Muscle of back (tissue), 11 donors: Measurements from ENCODE around the gene SDHB. TPM values are rescaled to one million over a fixed set of nuclear protein-coding genes. Genes with fewer than 3 reads are reported as not detected.

ENCODE experiments used
- DNase-seq, 3 donors: peaks; one replicate each; pipeline versions ENCODE4 v3.0.0 to v3.0.0-alpha.2; 2013
- polyA plus RNA-seq, 10 donors: library from polyadenylated mRNA; unstranded; fragments of 120-200 nt; gene quantifications; one replicate each; pipeline ENCODE4 v1.2.1, GENCODE V29; 2013; ENCODE audit not compliant: insufficient read length in 10 of 10

The SDHB gene
- polyA plus RNA-seq, 10 donors: 84.0 to 146 (median 122) TPM

GRCh38 chr1:16970132-16970910 is 83.5 kb downstream of the SDHB start:
- no peak for DNase-seq

GRCh38 chr1:16969651-16970050 is 84.2 kb downstream of the SDHB start:
- DNase-seq: no peak

DNA sequence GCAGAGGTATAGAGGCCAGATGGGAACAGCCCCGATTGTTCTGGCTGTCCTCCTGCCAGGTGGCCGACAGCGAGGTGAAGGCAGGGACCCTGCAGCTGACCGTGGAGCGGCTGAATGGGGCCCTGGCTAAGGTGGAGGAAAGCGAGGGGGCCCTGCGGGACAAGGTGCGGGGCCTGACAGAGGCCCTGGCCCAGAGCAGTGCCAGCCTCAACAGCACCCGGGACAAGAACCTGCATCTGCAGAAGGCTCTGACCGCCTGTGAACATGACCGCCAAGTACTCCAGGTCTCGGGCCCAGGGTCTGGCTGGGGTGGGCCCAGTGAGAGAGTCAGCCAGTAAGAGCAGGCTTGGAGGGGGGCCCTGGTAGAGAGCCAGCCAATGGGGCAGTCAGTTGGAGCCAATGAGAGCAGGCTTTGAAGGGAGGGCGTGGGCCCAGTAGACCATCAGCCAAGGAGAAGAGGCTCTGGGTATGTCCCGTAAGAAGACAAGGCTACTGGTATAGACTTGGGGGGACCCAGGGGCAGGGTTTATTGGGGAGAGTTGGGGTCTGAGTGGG is 84.7 kb downstream of the SDHB start:
- DNase-seq: no peak

Other genes starting within 250 kb of the SDHB start
- 1 to 10 TPM in 1 of 10 donors, not detected in 9; 1.2 TPM for gene RNU1-2, start 158.1 kb downstream of the SDHB start, polyA plus RNA-seq
- gene CROCC, start 132.1 kb downstream of the SDHB start, polyA plus RNA-seq: 10 to 100 TPM; 12.1 to 28.7 (median 22.7) TPM
- gene MFAP2, start 73.4 kb downstream of the SDHB start, polyA plus RNA-seq: 100 to 1,000 TPM in 4 of 10 donors, 10 to 100 TPM in 6; 50.9 to 206 (median 95.5) TPM
- gene ATP13A2, start 42.1 kb downstream of the SDHB start, polyA plus RNA-seq: 10 to 100 TPM; 13.3 to 27.2 (median 18.2) TPM
- 100 to 1,000 TPM in 2 of 10 donors, 10 to 100 TPM in 8; 28.5 to 126 (median 87.6) TPM for gene PADI2, start 65.4 kb upstream of the SDHB start, polyA plus RNA-seq
- under 1 TPM; 0.15 to 0.97 (median 0.34) TPM for gene PADI1, start 151.1 kb upstream of the SDHB start, polyA plus RNA-seq
- under 1 TPM in 2 of 10 donors, not detected in 8; 0.09 to 0.11 TPM for gene PADI3, start 195.1 kb upstream of the SDHB start, polyA plus RNA-seq